ENCODE measurements around the gene PDZRN3. TPM values are rescaled to one million over a fixed set of nuclear protein-coding genes. Genes with fewer than 3 reads are reported as not detected.

Gene PDZRN3
- total RNA-seq, 1 experiment from 2014 or later, result 5.9 TPM

- no peak overlapping the region for H3K56ac ChIP-seq (ENCODE audit: insufficient read length, low read depth, low read length)
- WGBS (ENCODE audit: extremely low coverage, insufficient read length, low lambda C conversion rate), result no CpG with 5 or more reads among the region's 4 CpGs
- no peak overlapping the region for H2BK12ac ChIP-seq (ENCODE audit: insufficient read length, low read depth, low read length)
- no peaks in the 10 kb centered on the region for H3K9me3 Mint-ChIP-seq
- no peak overlapping the region for H2BK5ac ChIP-seq (ENCODE audit: insufficient read length, low read length)
- H3K79me1 ChIP-seq (ENCODE audit: insufficient read depth, low read depth, low read length, poor library complexity, severe bottlenecking), result no peaks in the 10 kb centered on the region
- H4K91ac ChIP-seq (ENCODE audit: insufficient read length, low read depth, low read length), result no peak overlapping the region
- H3K4me1 Mint-ChIP-seq, result peaks cover 54 to 59% of the 10 kb centered on the region in 2 experiments
- H3K14ac ChIP-seq (ENCODE audit: insufficient read depth, low read length), result no peak overlapping the region
- no peak overlapping the region for H2AK5ac ChIP-seq (ENCODE audit: insufficient read length, low read length)
- H3K18ac ChIP-seq (ENCODE audit: insufficient read length, low read depth, low read length), result no peak overlapping the region
- H3K9ac ChIP-seq (ENCODE audit: extremely low read depth, insufficient read length, low read length), result no peak overlapping the region
- H3K27ac Mint-ChIP-seq, result no peak overlapping the region
- H3K4me1 ChIP-seq (ENCODE audit: insufficient read depth, low read length), result no peaks in the 10 kb centered on the region; the same call in 1 of the 2 replicates
- H3K23ac ChIP-seq (ENCODE audit: insufficient read length, low read depth, low read length), result no peak overlapping the region
- no peak overlapping the region for H4K5ac ChIP-seq (ENCODE audit: insufficient read length, low read depth, low read length)
- TF ChIP-seq CTCF (conservative IDR thresholded peaks at IDR 0.05), result no peak
- H3K27ac ChIP-seq (ENCODE audit: insufficient read length, low read depth, low read length), result no peak overlapping the region
- no peaks in the 10 kb centered on the region for H3K9me3 ChIP-seq (ENCODE audit: control insufficient read depth, low read depth, low read length)
- no peak overlapping the region for H2AFZ ChIP-seq (ENCODE audit: low read length)
- no peaks in the 10 kb centered on the region for H3K36me3 Mint-ChIP-seq (ENCODE audit: insufficient read depth in 1 of 3, low read depth in 3 of 3)
- no peak for DNase-seq
- no peak overlapping the region for H3K4ac ChIP-seq (ENCODE audit: low read depth, low read length)
- H4K8ac ChIP-seq (replicated peaks; ENCODE audit: insufficient read length, low read depth, low read length), result no peak overlapping the region
- no peak overlapping the region for H2BK120ac ChIP-seq (ENCODE audit: low read depth, low read length, poor library complexity, severe bottlenecking)
- no peaks in the 10 kb centered on the region for H3K79me2 ChIP-seq (ENCODE audit: insufficient read depth, low read length)
- H2BK15ac ChIP-seq (ENCODE audit: low read depth, low read length), result no peak overlapping the region
- H2BK20ac ChIP-seq (ENCODE audit: low read depth, low read length, poor library complexity, severe bottlenecking), result no peak overlapping the region
- no peaks in the 10 kb centered on the region for H3K23me2 ChIP-seq (ENCODE audit: insufficient read length, low read depth, low read length, poor library complexity, severe bottlenecking)
- no peaks in the 10 kb centered on the region for H4K20me1 ChIP-seq (ENCODE audit: control insufficient read depth, insufficient read depth, insufficient read length)
- no peak overlapping the region for H3K4me2 ChIP-seq (ENCODE audit: insufficient read depth, insufficient read length, low read length)
- H3T11ph ChIP-seq (ENCODE audit: low read length), result no peak overlapping the region
- no peak overlapping the region for H3K4me3 Mint-ChIP-seq
- peaks cover 52% of the 10 kb centered on the region for H3K27me3 Mint-ChIP-seq (ENCODE audit: low read depth)
- no peaks in the 10 kb centered on the region for H3K27me3 ChIP-seq (ENCODE audit: insufficient read depth, low read length)
Measured at GRCh38 chr3:73510334-73510733, 114.4 kb downstream of the PDZRN3 start.

Measured in H9 (cell line).